IMR-90 (cell line): Measurements from ENCODE around the gene RUNDC1. TPM values are rescaled to one million over a fixed set of nuclear protein-coding genes. Genes with fewer than 3 reads are reported as not detected.
A peak's percentile ranks its signal among the peaks of the same experiment; 100 is the strongest.

Source experiments
- FOS ChIP-seq: fragments of 150-350 bp; IDR thresholded peaks from 2 replicates; pipeline ENCODE4 v1.6.1; 2016; ENCODE audit warnings: low read depth, low read length
- MXI1 ChIP-seq: IDR thresholded peaks from 2 replicates; pipeline ENCODE4 v1.6.1; 2012; ENCODE audit warnings: low read depth, mild to moderate bottlenecking, low read length, moderate library complexity, borderline replicate concordance
- RFX5 ChIP-seq: IDR thresholded peaks from 2 replicates; pipeline ENCODE4 v1.8.0; 2012; ENCODE audit warnings: low read depth, mild to moderate bottlenecking, low read length, moderate library complexity
- polyA plus RNA-seq, 3 experiments: library from polyadenylated mRNA; depleted of rRNA; stranded (reverse); fragments of >200 nt; gene quantifications; 2 replicates each; pipeline ENCODE4 v1.2.3, GENCODE V29; 2012; ENCODE audit warnings: low replicate concordance in 1 of 3
- total RNA-seq: library from RNA; depleted of rRNA; stranded (reverse); fragments of >200 nt; gene quantifications from 2 replicates; pipeline ENCODE4 v1.2.3, GENCODE V29; 2012
- TF ChIP-seq, protein P1 (sequence below): fragments of 150-350 bp; IDR thresholded peaks from 2 replicates; pipeline ENCODE4 v1.6.1; 2016; ENCODE audit warnings: low read depth, mild to moderate bottlenecking, low read length, moderate library complexity, borderline replicate concordance

Gene RUNDC1
- total and polyA plus RNA-seq, 2 of the 4 experiments (the other 2 are of a cell fraction), result 7.0 to 7.9 TPM

DNA sequence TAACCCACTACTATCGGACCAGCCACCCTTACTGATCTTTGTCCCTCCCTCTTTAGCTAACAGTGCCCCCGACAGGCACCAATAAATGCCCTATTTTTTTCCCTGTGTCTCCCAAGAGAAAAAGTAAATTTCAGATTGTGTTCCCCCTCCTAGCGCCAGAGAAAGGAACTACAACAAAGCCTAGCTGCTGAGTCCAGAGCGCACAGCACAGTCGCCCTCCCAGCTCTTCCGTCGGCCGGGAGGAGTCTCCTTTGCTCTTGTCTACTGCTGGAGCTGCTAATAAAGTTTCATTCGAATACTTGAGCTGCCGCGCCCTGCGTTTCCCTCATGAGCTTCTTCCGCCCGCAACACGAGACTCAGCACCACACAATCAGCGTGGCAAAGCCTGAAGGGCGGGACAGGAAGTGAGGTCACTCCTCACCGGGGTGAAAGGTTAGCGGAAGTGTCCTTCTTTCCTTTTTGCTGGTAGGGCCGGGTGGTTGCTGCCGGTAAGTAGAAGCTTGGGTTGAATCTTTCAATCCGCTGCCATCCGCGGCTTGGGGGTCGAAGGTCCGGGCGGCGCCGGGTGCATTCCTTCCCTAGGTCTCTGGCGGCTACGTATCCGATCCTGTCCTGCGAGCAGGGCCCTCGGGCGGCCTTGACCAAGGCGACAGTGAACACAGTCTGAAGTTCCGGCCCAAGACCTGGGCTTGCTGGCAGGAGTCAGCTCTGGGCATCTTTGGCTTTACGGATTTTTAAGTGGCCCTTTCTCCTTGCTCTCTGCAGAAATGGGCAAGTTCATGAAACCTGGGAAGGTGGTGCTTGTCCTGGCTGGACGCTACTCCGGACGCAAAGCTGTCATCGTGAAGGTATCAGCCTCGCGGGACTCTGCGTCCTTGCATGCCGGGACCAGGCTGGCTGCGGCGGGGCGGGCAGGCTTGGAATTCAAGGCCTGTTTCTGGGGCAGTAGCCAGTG lies 17.9 kb downstream of the RUNDC1 start, which contains the start of gene RPL27 (continued):
- TF ChIP-seq, protein P1, sequence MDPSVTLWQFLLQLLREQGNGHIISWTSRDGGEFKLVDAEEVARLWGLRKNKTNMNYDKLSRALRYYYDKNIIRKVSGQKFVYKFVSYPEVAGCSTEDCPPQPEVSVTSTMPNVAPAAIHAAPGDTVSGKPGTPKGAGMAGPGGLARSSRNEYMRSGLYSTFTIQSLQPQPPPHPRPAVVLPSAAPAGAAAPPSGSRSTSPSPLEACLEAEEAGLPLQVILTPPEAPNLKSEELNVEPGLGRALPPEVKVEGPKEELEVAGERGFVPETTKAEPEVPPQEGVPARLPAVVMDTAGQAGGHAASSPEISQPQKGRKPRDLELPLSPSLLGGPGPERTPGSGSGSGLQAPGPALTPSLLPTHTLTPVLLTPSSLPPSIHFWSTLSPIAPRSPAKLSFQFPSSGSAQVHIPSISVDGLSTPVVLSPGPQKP, result peak; percentile 70; the same call in 1 of the 2 replicates
- TF ChIP-seq FOS (peak; percentile 72), MXI1 (peak; percentile 96), RFX5 (no peak)
